GM21526 (cell line): ENCODE results near the gene DGCR2.

Experiments
- ATAC-seq: cut with Tn5 transposase; IDR thresholded peaks from one replicate; pipeline ENCODE4 v1.9.1; 2021; ENCODE audit warnings: moderate library complexity; ENCODE audit not compliant: unreplicated experiment, low FRiP score

Gene DGCR2

DNA sequence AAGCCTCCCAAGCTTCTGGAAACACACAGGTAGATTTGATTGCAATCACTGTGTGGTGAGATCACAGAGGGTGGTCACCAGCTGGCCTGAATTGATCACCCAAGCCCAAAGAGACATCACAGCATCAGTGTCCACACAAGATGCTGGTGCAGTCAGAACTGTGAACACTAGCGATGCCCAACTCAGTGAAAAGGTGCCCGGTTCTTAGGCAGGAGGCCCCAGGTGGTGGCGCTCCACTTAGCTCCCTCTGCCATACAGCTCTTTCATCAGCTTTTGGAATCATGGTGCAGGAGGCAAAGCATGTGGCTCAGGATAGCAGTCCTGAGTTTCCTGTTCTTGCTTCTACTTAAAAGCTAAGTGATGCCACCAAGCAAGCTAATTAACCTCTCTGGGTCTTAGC, 11.1 kb downstream of the DGCR2 start:
- ATAC-seq, result no peak

GRCh38 chr22:19110646-19111045, 11.6 kb downstream of the DGCR2 start:
- no peak for ATAC-seq

DNA sequence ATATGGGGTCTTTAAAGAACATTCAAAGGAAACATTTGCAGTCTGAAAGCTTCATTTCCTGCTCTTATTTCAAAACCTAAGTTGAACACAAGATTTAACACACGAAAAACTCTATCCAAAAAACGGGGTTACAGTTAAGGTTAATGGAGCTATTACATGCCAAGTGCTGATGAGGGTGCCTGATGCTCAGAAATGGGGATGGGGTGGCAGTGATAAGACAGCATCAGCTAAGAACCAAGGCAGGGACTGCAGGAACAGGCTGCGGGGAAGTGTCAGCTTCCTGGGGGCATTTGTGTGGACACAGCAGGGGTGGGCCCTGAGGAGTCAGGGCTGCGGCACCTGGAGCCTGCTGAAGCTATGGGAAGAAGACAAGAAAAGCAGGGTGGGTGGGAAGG, 12.2 kb downstream of the DGCR2 start:
- ATAC-seq, result no peak

GRCh38 chr22:19109198-19110063, 12.8 kb downstream of the DGCR2 start:
- peak; percentile 69 for ATAC-seq

DNA sequence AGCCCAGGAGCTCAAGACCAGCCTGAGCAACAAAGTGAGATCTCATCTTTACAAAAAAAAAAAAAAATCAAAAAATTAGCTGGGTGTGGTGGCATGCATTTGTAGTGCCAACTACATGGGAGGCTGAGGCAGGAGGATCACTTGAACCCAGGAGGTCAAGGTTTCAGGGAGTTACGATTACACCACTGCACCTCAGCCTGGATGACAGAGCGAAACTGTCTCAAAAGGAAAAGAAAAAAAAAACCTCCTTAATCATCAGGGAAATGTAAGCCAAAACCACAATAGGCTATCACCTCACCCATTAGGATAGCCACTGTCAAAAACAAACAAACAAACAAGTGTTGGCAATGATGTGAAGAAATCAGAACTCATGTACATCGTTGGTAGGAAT, 13.4 kb downstream of the DGCR2 start:
- ATAC-seq, result no peak

DNA sequence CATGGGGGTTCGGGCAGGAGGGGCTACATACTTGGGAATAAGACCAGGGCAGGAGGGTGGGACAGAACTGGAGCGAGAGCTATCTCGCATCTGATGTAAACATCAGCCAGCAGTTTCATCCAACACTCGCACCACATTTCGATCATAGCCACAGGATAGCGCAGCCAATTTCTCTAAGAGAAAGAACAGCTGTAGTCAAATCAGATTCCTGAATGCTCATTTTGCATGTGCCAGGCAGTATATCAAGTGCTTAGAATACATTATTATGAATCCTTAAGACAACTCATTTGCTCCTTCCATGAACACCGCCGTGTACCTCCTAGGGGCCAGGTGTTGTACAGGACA, 14.5 kb downstream of the DGCR2 start:
- ATAC-seq, result no peak

GRCh38 chr22:19106886-19107729, 15.1 kb downstream of the DGCR2 start:
- ATAC-seq, result no peak

- ATAC-seq, result no peak
Measured at GRCh38 chr22:19105867-19106802, 16.1 kb downstream of the DGCR2 start.

DNA sequence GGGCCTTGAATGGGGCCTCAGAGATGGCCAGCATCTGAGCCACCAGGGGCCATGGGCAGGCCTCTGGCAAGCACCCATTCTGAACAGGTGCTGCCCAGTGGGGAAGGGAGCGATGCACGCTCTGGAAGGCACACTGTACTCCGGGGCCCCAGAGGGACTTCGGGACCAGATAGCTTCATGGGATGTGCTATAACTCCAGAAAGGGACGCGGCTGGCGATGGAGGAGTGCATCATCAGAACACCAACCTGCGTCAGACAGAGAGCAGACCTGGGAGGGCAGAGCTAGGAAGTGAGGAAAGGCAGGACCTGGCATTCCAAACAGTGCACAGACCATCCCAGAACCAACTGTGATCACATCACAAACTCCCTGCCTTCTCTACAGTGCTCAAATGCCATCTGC, 16.8 kb downstream of the DGCR2 start:
- no peak for ATAC-seq

DNA sequence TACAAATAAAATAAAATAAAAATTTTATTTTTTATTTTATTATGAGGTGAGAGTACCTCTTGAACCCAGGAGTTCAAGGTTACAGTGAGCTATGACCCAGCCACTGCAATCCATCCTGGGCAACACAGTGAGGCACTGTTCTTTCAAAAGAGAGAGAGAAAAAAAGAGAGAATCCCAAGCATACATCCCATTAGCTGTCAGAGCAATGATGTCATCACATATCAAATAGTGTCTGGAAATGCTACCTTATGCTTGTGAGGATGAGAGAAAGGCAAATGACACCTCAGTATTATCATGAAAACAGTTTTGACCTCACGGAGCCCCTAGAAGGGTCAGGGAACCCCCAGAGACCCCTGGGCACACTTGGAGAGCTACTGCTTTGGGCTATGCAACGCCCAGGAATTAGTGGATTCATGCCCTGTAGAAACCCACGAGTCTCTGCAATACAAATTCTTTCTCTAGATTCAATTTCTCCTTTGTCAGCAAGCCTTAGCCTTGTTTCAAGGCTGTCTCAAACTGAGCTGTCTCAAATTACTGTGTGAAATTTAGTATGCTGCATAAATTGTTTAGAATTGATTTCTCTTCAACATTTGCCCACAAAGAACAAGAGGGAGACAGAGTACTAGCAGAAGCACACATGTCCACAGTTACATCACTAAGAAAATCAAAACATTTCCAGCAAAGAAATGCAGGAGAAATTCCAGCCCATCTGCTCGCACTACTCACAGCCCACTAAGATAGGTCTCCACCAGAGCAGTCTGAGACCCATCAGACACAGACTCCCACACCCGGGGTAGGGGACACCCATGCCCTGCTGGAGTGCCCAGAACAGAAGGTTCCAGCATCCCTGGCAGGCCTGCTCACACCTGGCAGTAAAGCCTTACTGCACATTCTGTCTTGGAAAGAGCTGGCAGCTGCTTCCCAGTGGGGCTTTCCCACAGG, 18.1 kb downstream of the DGCR2 start:
- no peak for ATAC-seq

GRCh38 chr22:19098157-19098556, 24.1 kb downstream of the DGCR2 start:
- no peak for ATAC-seq

- ATAC-seq, result no peak
Measured at GRCh38 chr22:19097518-19097917, 24.7 kb downstream of the DGCR2 start.

DNA sequence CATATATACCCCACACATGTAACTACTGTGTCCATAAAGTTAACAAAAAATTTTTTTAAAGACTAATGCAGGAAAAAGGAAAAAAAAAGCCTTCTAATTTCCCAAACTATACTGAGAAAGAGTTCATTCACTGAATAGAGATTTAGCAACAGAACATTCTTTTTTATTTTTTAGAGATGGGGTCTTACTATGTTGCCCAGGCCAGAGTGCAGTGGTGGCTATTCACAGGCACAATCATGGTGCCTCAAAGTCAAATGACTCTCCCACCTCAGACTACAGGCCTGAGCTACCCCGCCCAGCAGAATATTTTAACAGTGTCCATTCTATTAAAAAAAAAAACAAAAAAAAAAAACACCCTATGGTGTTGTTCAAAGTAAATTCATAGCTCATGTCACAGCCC, 25.7 kb downstream of the DGCR2 start:
- ATAC-seq, result no peak

GRCh38 chr22:19094393-19094997, 27.7 kb downstream of the DGCR2 start:
- ATAC-seq, result no peak

DNA sequence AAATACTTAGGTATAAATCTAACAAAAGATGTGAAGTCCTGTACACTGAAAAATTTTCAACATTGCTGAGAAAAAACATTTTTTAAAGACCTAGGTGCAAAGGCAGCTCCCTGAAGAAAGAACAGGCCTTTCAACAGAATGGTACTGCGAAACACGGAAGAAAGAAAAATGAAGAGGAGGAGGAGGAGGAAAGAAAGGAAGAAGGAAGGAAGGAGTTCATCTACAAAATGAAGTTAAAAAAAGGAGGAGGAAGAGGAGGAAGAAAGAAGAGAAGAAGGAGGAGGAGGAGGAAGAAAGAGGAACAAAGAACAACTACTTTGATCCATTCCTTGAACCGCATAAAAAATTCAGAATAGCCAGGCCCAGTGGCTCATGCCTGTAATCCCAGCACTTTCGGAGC, 29.5 kb downstream of the DGCR2 start:
- no peak for ATAC-seq

DNA sequence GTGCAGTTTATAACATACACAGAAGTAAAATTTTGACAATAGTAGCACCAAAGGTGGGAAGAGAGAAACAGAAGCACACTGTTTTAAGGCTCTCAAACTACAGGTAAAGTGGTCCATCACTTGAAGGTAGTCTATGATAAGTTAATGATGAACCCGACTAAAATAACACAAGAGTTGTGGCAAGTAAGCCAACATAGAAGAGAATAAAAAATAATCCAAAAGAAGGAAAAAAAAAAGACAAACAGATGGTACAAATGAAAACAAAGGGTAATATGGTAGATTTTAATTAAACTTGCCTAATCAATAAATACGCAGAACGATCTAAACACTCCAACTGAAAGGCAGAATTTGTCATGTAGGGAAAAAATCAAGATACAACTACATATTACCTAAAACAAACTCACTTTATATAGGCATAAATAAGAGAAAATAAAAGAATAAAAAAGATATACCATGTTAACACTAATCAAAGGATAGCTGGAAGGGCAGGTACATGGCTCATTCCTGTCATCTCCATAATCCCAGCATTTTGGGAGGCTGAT, 31.6 kb downstream of the DGCR2 start:
- no peak for ATAC-seq

GRCh38 chr22:19090183-19090582, 32.0 kb downstream of the DGCR2 start:
- ATAC-seq, result no peak

DNA sequence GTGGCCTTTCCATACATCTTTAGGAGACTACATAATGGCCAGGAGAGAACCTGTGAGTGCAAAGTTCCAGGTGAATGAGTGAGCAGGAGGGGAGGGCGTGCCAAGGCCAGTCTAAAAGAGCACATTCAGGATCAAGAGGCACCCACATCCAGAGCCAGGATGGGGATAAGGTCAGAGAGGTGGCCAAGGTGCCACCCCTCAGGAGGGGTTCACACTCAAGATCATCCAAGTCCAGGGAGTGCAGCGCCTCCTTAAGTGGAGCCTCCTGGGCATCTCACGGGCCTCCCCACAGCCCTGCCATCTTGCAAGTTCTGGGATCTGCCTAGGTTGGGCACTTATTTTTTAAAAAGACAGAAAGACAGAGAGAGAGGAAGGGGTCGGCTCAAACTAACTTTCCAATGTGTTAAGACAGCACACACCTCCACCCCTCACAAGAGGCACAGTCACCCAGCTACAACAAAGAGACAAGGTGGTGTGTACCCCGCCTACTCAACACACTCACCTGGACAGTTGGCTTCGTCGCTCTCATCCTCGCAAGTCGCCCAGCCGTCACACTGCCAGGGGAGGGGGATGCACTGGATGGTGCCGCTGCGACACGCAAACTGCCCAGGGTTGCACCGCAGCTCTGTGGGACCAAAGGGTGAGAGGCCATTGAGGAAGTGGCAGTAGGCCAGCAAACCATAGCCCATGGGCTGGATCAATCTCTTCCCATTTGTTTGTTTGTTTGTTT, 33.2 kb downstream of the DGCR2 start:
- no peak for ATAC-seq
